ENCODE data around the gene STK17A.

STK17A gene

DNA sequence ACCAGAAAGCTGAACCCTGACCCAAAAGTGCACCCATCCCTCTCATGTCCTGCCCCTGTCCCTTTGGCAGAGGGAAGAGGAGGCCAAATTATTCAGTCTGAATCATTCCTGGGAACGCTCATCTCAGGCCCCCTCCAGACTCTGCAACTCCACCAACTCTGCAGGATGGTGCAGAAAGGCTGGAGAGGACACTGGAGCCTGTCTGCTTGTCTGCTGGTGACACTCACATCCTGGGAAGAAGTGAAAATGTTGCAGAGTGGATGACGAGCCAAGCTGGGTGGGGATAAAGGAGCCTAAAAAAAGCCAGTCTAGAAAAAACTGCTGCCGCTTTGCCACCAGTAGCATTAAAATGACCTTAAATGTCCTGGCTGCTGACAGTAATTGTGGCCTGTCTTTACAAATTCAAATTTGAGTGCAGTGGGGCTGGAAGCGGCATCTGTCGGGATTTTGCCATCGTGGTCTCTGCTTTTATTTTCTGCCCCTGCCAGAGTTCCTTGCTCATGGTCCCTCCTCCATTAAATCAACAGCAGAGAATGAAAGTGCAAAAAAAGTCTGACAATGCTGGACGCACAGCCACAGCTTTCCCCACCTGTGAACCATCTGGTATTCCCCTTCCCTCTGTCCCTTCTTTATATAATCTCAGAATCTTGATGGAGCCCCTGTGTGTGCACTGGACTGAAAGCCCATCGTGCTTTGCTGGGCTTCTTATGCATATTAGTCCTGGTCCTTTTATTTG is 63.9 kb downstream of the STK17A start:
- TF ChIP-seq, protein P1, sequence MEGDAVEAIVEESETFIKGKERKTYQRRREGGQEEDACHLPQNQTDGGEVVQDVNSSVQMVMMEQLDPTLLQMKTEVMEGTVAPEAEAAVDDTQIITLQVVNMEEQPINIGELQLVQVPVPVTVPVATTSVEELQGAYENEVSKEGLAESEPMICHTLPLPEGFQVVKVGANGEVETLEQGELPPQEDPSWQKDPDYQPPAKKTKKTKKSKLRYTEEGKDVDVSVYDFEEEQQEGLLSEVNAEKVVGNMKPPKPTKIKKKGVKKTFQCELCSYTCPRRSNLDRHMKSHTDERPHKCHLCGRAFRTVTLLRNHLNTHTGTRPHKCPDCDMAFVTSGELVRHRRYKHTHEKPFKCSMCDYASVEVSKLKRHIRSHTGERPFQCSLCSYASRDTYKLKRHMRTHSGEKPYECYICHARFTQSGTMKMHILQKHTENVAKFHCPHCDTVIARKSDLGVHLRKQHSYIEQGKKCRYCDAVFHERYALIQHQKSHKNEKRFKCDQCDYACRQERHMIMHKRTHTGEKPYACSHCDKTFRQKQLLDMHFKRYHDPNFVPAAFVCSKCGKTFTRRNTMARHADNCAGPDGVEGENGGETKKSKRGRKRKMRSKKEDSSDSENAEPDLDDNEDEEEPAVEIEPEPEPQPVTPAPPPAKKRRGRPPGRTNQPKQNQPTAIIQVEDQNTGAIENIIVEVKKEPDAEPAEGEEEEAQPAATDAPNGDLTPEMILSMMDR (IDR thresholded peaks at IDR 0.05; ENCODE audit: low read depth, low read length), result no peak
- H3K4me3 ChIP-seq (ENCODE audit: low read depth, low read length), result no peak overlapping the region
- in situ Hi-C loops (cut with HindIII; ENCODE audit: low sequenced_read_pairs), result no loop called here
- peak; percentile 56 for DNase-seq (ENCODE audit: low read depth, low spot score)

DNA sequence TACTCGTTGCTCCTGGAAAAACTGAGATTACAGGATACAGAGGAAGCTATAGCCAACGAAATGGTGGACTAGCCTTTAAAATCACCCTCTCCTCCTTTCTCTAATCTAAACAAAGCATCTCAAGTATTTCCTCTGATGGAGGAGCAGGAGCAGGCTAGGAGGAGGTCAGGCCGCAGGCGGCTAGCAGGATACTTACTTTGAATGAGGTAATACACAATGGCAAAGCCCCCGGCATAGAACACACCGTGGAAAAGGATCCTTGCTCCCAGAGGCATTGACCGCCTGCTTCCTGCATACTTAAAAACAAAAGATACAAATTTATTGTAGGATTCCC is 64.4 kb downstream of the STK17A start:
- peak; percentile 94 for DNase-seq (ENCODE audit: low read depth, low spot score)
- in situ Hi-C loops (cut with HindIII; ENCODE audit: low sequenced_read_pairs), result no loop called here
- TF ChIP-seq, protein P1 (IDR thresholded peaks at IDR 0.05; ENCODE audit: low read depth, low read length), result no peak
- H3K4me3 ChIP-seq (ENCODE audit: low read depth, low read length), result no peak overlapping the region

DNA sequence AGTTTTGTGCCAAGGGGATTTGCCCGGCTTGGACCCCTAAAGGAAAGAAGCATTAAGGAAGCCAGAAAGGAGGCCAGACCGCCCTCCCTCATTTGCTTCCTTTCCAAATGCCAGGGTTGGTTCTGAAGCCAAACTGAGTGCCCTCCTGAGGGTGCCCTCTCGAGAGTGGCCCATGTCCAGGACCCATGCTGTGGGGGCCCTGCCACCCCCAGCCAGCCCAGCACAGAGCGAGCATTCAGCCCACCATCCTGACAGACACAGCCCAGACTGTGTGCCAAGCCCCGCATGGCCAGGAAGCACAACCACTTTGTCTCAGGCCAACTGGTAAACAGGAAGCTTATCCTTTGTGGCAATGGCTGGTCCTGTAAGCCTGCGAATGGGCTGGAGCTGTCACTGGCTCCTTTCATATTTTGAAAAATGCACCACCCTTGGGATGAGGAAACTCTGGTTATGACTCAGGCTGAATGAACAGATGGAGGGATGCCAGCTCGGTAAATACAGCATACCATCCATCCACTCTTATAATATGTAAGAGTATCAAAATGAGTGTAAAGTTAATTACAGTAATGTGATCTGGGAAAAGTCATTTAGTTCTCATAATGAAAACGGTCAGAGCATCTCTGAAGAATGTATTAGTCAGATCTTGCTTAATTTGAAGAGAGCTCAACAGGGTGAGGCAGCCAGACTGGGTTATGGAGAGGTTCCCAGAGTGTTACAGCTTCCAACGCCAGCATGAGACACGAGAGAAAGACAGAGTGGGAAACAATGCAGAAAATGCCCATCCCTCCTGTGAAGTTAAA is 65.0 kb downstream of the STK17A start:
- no peak overlapping the region for H3K4me3 ChIP-seq (ENCODE audit: low read depth, low read length)
- in situ Hi-C loops (cut with HindIII; ENCODE audit: low sequenced_read_pairs), result no loop called here
- peak; percentile 99 for DNase-seq (ENCODE audit: low read depth, low spot score)
- TF ChIP-seq, protein P1 (IDR thresholded peaks at IDR 0.05; ENCODE audit: low read depth, low read length), result no peak

DNA sequence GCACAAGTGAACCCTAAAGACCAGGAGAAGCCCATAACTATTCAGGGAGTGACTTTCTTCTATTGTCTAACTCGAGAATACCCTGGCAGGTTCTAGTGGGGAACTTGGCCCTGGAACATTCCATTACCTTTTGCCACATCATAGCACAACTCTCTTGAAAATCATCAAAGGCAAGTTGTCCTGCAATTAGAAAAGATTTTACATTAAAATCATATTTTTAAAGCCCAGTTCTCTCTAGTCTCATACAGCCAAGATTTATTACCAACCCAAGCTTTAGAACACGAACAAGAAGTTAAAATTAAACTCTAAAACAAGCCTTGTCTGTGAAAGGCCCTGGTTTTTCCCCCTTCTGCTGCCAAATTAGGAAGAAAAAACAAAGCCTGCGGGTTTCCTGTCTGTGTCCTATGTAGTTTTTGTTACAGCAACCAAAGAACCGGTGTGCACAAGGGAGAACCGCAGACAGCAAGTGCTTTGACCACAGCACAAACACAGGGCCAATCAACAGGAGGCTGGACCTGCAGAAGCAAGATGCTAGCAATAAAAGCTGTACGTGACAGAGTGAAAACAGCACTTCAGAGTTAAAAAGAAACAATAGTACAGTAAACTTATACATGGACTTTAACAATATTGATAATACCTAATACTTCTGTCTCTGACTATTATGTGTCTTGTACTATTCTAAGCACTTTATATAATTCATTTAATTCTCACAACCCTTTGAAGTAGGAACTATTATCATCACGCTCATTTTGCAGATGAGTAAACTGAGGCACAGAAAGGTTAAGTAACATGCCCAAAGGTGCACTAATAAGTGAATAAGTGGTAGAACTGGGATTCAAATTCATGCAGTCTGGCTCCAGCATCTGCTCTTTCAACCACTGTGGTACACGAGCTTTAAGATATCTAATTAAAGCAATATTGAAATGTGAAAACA is 65.8 kb downstream of the STK17A start:
- TF ChIP-seq, protein P1 (IDR thresholded peaks at IDR 0.05; ENCODE audit: low read depth, low read length), result no peak
- H3K4me3 ChIP-seq (ENCODE audit: low read depth, low read length), result no peak overlapping the region
- peak; percentile 95 for DNase-seq (ENCODE audit: low read depth, low spot score)
- in situ Hi-C loops (cut with HindIII; ENCODE audit: low sequenced_read_pairs), result no loop called here

DNA sequence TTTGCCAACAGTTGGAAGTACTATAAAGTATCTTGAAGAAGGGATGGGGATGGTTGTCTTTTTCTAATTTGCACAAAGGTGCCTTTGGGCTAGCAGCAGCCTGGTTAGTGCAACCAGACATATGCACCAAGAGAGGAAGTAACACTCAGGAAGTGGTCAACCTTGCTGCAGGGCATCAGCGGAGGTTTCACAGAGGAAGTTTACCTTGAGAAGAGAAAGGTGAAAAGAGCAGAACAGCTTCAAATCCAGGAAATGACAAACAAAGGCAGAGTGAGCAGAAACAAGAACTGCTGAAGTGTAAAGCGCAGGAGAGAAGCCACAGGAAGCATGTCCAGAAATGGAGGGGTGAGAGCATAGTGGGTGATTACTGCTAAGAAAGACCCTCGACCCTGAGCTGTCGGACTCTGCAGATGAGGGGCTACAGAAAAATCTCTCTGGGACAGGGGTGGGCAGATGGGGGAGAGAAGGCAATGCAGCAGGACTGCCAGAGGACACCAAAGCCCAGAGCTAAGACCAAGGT is 66.9 kb downstream of the STK17A start:
- in situ Hi-C loops (cut with HindIII; ENCODE audit: low sequenced_read_pairs), result no loop called here
- no peak overlapping the region for H3K4me3 ChIP-seq (ENCODE audit: low read depth, low read length)
- TF ChIP-seq, protein P1 (IDR thresholded peaks at IDR 0.05; ENCODE audit: low read depth, low read length), result no peak
- DNase-seq (ENCODE audit: low read depth, low spot score), result peak; percentile 41

DNA sequence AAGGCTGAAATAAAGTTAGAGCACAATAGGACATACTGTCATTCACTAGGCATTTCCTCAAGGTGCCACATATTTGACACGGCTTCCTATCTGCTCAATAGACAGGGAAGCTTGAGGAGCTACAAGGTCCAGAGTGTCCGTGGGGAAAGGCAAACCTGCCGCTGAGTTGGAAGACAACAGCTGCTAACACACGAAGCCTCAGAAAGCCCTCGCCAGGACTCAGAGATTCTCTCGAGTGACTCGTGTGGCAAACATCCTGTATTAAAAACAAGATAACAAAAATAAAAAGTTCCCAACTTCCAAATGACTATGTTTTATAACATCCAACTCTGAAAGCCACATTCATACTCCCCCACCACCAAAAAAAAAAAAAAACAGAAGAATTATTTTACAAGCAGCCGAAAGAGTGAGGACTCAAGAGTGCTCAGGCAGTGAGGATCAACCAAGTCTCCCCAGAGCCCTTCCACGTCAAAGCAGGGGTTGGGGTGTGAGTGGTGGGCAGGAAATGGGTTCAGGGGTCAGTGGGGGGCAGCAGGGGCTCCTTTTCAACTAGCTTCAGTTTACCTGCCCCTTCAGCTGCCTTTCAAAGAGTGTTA is 67.6 kb downstream of the STK17A start:
- DNase-seq (ENCODE audit: low read depth, low spot score), result peak; percentile 67
- TF ChIP-seq, protein P1 (IDR thresholded peaks at IDR 0.05; ENCODE audit: low read depth, low read length), result no peak
- H3K4me3 ChIP-seq (ENCODE audit: low read depth, low read length), result no peak overlapping the region
- in situ Hi-C loops (cut with HindIII; ENCODE audit: low sequenced_read_pairs), result no loop called here
